ENCODE data around the gene PRLR. TPM values are rescaled to one million over a fixed set of nuclear protein-coding genes. Genes with fewer than 3 reads are reported as not detected.

Gene PRLR
- total and polyA plus RNA-seq, 10 donors: 0.02 to 0.82 (median 0.26) TPM

GRCh38 chr5:35227720-35228119, 2.6 kb downstream of the PRLR start:
- 72 to 88% (median 85%) methylated on average over 4 of the region's 4 CpGs for WGBS, 5 donors
- Histone ChIP-seq H3K36me3 (no peaks in the 10 kb centered on the region), H3K4me1 (peaks cover 0 to 16% (median 12%) of the 10 kb centered on the region in 6 donors), H3K27ac (no peak overlapping the region), H3K27me3 (replicated peaks in 1 of 7) (peaks cover 0 to 74% (median 25%) of the 10 kb centered on the region in 7 donors), H3K9me3 (no peaks in the 10 kb centered on the region), H3K4me3 (no peak overlapping the region)
- TF ChIP-seq CTCF (IDR thresholded peaks at IDR 0.05 in 8 of 11, conservative IDR thresholded peaks at IDR 0.05 in 3 of 11) (no peak), POLR2AphosphoS5 (IDR thresholded peaks at IDR 0.05) (no peak), POLR2A (IDR thresholded peaks at IDR 0.05) (no peak)
- intact Hi-C loops (cut with DNase I; ENCODE audit: low total_unique reads): no loop called here
- no peak for DNase-seq

- DNase-seq: no peak
- Histone ChIP-seq H3K4me3 (no peak overlapping the region), H3K9me3 (no peaks in the 10 kb centered on the region), H3K27me3 (replicated peaks in 1 of 7) (peaks cover 0 to 36% (median 9%) of the 10 kb centered on the region in 7 donors), H3K4me1 (peaks cover 0 to under 1% (median 0%) of the 10 kb centered on the region in 6 donors), H3K36me3 (no peaks in the 10 kb centered on the region), H3K27ac (no peak overlapping the region)
- intact Hi-C loops (cut with DNase I; ENCODE audit: low total_unique reads): no loop called here
- TF ChIP-seq CTCF (IDR thresholded peaks at IDR 0.05 in 8 of 11, conservative IDR thresholded peaks at IDR 0.05 in 3 of 11) (no peak), POLR2A (IDR thresholded peaks at IDR 0.05) (no peak), POLR2AphosphoS5 (IDR thresholded peaks at IDR 0.05) (no peak)
- WGBS, 5 donors: 72 to 85% (median 80%) methylated on average over 7 of the region's 7 CpGs
These were observed 6.4 kb downstream of the PRLR start for GRCh38 chr5:35223787-35224395.

- H3K4me1 ChIP-seq: no peaks in the 10 kb centered on the region
- intact Hi-C loops (cut with DNase I; ENCODE audit: low total_unique reads): no loop called here
- no peaks in the 10 kb centered on the region for H3K9me3 ChIP-seq
- no peak overlapping the region for H3K4me3 ChIP-seq
- DNase-seq: no peak
- no peak overlapping the region for H3K27ac ChIP-seq
- no peaks in the 10 kb centered on the region for H3K36me3 ChIP-seq
- H3K27me3 ChIP-seq (replicated peaks in 1 of 7): peaks cover 0 to 11% (median 0%) of the 10 kb centered on the region in 7 donors
- TF ChIP-seq POLR2A (IDR thresholded peaks at IDR 0.05) (no peak), CTCF (IDR thresholded peaks at IDR 0.05 in 8 of 11, conservative IDR thresholded peaks at IDR 0.05 in 3 of 11) (no peak), POLR2AphosphoS5 (IDR thresholded peaks at IDR 0.05) (no peak)
These were observed 9.3 kb downstream of the PRLR start for GRCh38 chr5:35220967-35221366.

GRCh38 chr5:35218981-35219380, 11.3 kb downstream of the PRLR start:
- intact Hi-C loops (cut with DNase I; ENCODE audit: low total_unique reads): no loop called here
- no peak for TF ChIP-seq POLR2AphosphoS5 (IDR thresholded peaks at IDR 0.05)
- 94 to 100% (median 96%) methylated on average over 4 of the region's 4 CpGs for WGBS, 5 donors
- Histone ChIP-seq H3K4me3 (no peak overlapping the region), H3K4me1 (no peaks in the 10 kb centered on the region), H3K36me3 (no peaks in the 10 kb centered on the region), H3K27ac (no peak overlapping the region), H3K9me3 (no peaks in the 10 kb centered on the region), H3K27me3 (replicated peaks in 1 of 7) (peaks cover 0 to 2% (median 0%) of the 10 kb centered on the region in 7 donors)
- DNase-seq: no peak
